GM19463 (cell line): ENCODE results near the gene CHST11.

Experiments
- ATAC-seq: cut with Tn5 transposase; IDR thresholded peaks from one replicate; pipeline ENCODE4 v1.9.1; 2021; ENCODE audit warnings: mild to moderate bottlenecking, moderate library complexity; ENCODE audit not compliant: unreplicated experiment

CHST11 gene

GRCh38 chr12:104748356-104748755 is 291.6 kb downstream of the CHST11 start:
- no peak for ATAC-seq

- no peak for ATAC-seq
Observed at GRCh38 chr12:104748790-104749189, 292.0 kb downstream of the CHST11 start.

- ATAC-seq, result no peak
Observed at GRCh38 chr12:104749545-104749944, 292.8 kb downstream of the CHST11 start.

GRCh38 chr12:104750061-104750460 is 293.3 kb downstream of the CHST11 start:
- no peak for ATAC-seq

- peak; percentile 32 for ATAC-seq
Observed at GRCh38 chr12:104751120-104751519, 294.4 kb downstream of the CHST11 start.

GRCh38 chr12:104751594-104751993 is 294.8 kb downstream of the CHST11 start:
- peak; percentile 77 for ATAC-seq

GRCh38 chr12:104752016-104752415 is 295.3 kb downstream of the CHST11 start:
- no peak for ATAC-seq

GRCh38 chr12:104752881-104753280 is 296.1 kb downstream of the CHST11 start:
- ATAC-seq, result no peak

- no peak for ATAC-seq
Observed at GRCh38 chr12:104756901-104757300, 300.2 kb downstream of the CHST11 start.

- ATAC-seq, result no peak
Observed at GRCh38 chr12:104758771-104759170, 302.0 kb downstream of the CHST11 start.

- no peak for ATAC-seq
Observed at GRCh38 chr12:104761091-104761490, 304.3 kb downstream of the CHST11 start.

- no peak for ATAC-seq
Observed at GRCh38 chr12:104761611-104762010, 304.9 kb downstream of the CHST11 start.

GRCh38 chr12:104763168-104763805 is 306.5 kb downstream of the CHST11 start:
- peak; percentile 72 for ATAC-seq

- ATAC-seq, result no peak
Observed at GRCh38 chr12:104764225-104765091, 307.7 kb downstream of the CHST11 start.

- ATAC-seq, result no peak
Observed at GRCh38 chr12:104767261-104767660, 310.5 kb downstream of the CHST11 start.

GRCh38 chr12:104768033-104768432 is 311.3 kb downstream of the CHST11 start:
- no peak for ATAC-seq

GRCh38 chr12:104769144-104769561 is 312.4 kb downstream of the CHST11 start:
- ATAC-seq, result no peak

- no peak for ATAC-seq
Observed at GRCh38 chr12:104772336-104772735, 315.6 kb downstream of the CHST11 start.

GRCh38 chr12:104775731-104776231 is 319.0 kb downstream of the CHST11 start:
- ATAC-seq, result no peak

- ATAC-seq, result no peak
Observed at GRCh38 chr12:104779134-104779533, 322.4 kb downstream of the CHST11 start.

GRCh38 chr12:104782296-104782695 is 325.5 kb downstream of the CHST11 start:
- no peak for ATAC-seq

GRCh38 chr12:104784592-104784991 is 327.8 kb downstream of the CHST11 start:
- ATAC-seq, result no peak
